HG03064 (cell line): ENCODE data around the gene TMEM101.
"Not testable (repeated sequence)": the region's sequence is repeated elsewhere in the genome, so short reads cannot be mapped to it uniquely, and the experiment has no call there.

Source experiments
- ATAC-seq: cut with Tn5 transposase; IDR thresholded peaks from one replicate; pipeline ENCODE4 v1.9.1; 2021; ENCODE audit warnings: low read depth; ENCODE audit not compliant: unreplicated experiment

Gene TMEM101

DNA sequence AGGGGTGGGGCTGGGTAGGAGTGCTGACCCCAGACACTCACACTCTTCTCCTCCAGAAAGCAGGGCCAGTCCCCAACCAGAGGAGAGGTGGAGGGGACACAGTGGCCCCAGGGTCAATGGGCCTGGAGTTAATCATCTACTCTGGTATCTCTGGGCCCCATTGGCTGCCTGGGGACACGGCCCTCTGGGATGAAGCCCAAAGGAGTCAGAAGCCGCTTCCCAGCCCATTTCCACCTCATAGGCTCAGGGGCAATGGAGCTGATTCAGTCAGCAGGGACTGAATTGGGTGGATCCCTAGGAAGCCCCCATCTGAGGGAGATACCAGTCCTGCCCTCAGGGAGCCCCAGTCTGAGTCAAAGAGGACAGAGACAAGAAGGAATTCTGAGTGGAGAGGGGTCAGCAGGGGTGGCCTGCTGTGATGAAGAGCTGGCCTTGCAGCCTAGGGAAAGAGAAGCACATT lies 13.3 kb downstream of the TMEM101 start:
- ATAC-seq, result no peak

DNA sequence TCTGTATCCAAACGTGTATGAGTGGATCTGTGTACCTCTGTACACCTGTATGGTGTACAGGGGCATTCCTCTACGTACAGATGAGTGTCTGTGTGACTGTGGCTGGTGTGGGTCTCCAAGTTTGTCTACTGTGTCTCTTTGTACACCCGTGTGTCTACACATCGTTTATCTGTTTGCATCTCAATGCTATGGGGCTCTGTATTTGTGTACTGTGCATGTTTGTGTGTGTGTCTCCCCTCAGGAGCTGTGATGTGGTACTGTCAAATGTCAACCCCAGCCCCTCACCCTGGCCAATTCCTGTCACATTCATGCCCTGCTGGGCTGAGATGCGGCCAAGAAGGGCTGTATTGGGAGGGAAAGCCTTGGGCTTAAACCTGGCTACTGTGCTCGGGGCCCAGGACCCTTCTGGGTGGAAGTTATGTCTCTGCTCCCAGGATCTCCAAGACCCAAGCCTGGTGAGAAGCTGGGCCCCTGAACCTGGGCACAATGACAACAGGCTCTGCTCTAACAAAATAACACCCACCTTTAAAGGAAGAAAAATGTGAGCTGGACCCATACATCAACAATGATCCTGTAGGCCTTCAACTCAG lies 13.8 kb downstream of the TMEM101 start:
- no peak for ATAC-seq

DNA sequence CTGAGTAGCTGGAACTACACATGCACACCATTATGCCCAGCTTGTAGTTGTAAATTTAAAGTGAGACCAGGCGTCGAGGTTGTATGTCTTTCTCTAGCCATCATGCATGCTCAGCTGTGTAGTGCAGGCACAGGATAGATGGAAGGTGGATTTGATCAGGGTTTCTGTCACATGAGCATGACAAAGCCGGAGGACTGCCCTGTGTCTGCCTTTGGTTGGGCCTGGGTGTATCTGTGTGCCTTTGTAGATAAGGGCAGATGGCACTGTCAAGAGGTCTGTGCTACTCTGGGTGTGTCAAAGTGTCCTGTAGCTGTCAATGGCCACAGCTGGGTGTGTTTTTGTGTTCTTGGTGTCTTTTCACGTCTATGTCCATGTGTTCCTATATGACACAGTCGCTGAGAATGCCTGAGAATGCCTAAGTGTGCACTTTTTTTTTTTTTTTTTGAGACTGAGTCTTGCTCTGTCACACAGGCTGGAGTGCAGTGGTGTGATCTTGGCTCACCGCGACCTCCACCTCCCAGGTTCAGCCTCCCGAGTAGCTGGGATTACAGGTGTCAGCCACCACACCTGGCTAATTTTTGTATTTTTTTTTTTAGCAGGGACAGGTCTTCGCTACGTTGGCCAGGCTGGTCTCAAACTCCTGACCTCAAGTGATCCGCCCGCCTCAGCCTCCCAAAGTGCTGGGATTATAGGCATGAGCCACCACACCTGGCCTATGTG lies 14.5 kb downstream of the TMEM101 start:
- ATAC-seq, result no peak

DNA sequence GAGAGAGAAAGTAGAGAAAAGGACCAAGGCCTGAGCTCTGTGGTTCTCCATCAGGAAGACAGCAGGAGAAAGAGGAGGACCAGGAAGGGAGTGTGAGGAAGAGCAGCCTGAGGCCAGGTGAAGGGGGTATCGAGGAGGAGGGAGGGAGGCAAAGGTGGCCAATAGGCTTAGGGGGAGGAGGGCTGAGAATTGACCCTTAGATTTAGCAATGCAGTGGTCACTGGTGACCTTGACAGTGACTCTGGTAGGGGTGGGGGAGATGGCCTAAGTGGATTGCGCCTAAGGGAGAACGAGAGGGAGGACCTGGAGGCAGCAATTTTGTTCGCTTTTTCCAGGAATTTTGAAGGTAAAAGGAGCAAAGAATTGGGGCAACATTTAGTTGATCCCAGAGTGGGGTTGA lies 15.7 kb downstream of the TMEM101 start:
- ATAC-seq, result no peak

DNA sequence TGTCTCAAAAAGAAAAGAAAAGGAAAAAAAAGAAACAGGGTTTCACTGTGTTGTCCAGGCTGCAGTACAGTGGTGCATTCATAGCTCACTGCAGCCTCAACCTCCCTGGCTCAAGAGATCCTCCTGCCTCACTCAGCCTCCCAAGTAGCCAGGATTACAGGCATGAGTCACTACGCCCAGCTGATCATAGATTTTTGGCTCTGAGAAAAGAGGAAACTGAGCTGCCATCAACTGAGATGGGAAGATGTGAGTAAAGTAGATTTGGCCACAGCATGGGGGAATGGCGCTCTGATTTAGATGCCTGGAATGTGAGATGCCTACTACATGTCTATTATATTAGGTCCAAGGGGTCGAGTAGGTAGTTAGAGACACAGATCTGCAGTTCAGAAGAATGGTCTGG lies 16.2 kb downstream of the TMEM101 start:
- ATAC-seq, result no peak

DNA sequence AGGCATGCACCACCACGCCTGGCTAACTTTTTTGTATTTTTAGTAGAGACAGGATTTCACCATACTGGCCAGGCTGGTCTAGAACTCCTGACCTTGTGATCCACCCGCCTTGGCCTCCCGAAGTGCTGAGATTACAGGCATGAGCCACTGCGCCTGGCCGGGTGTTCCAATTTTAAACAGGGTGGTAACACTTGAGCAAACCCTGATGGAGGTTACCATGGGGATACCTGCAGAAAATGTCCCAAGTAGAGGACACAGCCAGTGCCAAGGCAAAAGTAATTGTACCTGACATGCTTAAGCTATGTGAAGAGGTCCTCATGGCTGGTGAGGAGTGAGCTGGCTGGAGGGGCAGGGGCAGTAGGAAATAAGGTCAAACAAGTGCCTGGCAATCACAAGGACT lies 17.6 kb downstream of the TMEM101 start:
- ATAC-seq, result not testable (repeated sequence)

DNA sequence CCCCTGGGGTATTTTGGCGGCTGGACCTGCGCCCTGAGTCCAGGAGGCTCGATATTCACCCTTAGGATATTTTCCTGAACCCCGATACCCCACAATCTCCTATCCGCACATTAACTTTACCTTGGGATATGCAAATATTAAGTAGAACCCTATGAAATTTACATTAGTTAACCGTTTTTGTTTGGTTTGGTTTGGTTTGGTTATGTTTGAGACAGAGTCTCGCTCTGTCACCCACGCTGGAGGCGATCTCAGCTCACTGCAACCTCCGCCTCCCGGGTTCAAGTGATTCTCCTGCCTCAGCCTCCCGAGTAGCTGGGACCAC lies 19.7 kb downstream of the TMEM101 start:
- ATAC-seq, result no peak

DNA sequence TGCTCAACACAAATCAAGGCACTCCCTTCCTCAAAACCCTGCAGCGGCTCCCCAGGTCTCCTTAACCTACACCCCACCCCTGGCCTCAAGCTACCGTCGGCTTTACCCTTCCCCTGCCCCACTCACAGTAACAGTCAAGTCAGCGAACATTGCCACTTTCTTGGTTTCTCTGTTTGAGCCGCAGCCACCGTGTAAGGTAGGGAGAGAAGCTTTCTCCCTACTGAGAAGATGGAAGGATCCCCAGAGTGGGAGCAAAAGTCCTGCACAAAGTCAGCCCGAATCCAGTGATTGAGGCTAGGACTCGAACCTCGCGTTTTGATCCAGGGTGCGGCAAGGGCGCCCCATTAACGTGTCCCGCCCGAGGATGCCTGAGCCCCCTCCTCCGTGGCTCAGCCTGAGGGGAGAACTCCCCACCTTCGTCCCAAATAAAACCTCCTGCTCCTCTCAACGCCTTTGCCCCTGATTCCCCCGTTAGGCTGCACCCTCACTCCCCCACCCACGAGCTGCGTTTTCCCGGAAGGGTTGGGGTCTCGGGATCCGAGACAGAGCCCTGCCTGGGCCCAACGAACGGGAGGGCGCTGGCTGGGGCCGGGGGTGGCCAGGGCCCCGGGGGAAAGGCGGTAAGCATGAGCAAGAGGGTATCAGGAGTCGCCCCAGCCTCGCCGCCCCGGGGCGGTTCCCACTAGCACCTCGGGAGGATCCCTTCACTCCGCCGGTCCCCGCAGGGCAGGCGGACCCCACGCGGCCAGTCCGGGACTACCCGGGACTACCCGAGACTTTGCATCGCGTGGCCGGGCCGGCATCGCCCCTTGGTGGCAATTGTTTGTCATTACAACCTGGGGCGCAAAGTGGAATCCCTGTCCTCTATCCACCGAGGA lies 20.3 kb downstream of the TMEM101 start:
- ATAC-seq, result no peak

DNA sequence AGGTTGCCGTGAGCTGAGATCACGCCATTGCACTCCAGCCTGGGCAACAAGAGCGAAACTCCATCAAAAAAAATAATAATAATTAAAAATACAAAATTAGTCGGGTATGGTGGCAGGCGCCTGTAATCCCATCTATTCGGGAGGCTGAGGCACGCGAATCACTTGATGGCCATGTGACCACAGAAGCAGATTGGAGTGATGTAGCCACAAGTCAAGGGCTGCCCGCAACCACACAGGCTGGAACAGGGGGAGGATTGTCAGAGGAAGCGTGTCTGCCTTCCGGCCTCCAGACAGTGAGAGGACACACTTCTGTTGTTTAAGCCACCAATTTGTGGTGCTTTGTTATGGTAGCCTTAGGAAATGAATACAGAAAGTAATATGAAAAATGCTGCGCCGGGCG lies 22.1 kb downstream of the TMEM101 start:
- no peak for ATAC-seq

DNA sequence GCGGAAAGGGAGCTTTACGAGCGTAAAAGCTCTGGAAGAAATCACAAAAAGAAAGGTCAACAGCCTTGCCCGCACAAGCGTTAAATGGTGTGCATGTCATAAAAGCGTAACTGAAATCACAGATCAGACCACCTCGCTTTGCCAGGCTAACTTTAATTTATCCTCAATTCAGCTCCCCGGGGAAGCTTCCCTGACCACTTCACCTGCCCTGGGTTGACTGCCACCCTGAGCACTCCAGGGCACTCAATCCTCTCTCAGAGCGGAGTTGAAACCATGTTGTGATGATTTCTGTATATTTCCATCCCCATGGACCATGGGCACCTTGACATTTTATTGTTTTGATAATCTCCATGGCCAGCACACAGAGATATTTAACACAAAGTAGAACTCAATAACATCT lies 26.5 kb downstream of the TMEM101 start:
- ATAC-seq, result no peak

DNA sequence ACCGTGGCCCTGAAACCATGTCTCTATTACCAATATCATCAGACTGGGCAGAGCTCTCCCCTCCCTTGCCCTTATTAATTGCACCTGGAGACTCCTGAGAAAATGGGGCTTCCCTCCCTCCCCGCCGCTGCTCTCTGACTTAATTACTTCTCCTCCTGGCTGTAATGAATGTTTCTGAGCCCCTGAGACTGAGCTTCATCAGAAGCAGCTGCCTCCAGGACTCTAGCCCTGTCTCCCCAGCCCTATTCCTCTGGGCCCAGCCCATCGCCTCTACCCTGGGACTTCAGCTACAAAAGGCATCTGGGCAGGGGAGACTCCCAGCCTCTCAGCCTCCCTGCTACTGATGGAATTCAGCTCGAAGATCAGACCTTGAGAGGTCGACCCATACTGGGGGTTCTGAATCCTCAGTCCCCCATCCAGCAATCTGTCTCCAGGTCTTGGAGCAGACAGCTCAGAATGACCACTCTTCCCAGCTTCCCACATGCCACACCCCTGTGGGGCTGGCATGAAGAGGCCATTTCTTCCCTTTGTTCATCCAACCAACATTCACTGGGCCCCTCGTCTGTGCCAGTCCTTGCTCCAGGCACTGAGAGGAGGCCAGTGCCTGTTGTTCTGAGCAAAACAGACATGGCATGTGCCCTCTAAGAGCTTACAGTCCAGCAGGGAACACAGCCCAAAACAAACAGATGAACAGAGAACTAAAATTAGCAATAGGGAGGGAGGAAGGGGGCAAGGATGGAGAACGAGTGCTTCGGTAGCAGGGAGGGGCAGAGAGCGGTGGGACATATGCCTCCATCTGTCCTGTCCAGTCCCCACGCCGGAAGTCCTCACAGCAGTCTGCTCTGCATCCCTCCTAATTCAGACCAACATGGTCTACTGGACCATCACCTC lies 27.4 kb downstream of the TMEM101 start:
- no peak for ATAC-seq

DNA sequence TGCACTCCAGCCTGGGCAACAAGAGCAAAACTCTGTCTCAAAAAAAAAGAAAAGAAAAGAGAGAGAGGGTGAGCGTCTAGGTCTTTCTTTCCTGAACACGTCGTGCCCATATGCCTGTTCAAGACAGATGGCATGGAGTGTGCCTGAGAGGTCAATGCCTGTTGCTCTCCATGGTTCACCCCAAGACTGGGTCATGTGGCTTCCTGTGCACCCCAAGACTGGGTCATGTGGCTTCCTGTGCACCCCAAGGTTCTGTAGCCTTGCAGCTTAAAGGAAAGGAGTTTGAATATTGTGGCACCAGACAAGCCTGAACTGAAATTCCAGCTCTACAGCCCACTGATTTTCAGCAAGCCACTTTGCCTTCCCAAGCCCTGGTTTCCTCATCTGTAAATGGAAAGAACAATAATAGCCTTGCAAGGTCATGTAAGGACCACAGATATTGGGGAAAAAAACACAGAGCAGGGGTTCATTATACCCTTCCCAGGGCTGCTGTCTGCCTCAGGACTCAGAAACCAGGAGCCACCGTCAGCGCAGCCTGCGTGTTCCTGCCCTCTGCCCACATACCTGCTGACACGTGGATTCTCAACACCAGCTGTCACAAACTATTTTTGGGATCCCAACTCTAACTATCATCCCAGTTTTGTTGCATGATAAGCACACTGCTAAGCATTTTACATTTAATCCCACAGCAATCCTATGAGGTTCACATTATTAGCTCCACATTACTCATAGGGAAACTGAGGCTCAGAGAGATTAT lies 28.4 kb downstream of the TMEM101 start:
- ATAC-seq, result no peak

DNA sequence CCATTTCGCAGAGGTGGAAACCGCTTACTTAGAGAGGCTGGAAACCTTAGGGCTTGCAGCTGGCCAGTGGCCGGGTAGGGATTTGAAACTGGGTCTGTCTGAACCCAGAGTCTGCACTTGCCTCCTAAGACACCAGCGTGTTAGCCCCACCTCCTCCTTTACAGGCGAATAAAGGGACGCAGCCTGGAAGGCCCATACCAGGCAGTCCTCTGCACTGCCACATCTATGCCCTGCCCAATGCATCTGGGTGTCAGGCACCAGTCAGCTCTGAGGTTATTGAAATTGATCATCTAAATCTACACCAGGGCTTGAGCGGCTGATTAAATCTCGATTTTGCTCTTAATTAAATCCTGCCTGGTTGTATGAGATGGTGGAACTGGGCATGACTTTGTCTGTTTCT lies 30.2 kb downstream of the TMEM101 start:
- ATAC-seq, result no peak

DNA sequence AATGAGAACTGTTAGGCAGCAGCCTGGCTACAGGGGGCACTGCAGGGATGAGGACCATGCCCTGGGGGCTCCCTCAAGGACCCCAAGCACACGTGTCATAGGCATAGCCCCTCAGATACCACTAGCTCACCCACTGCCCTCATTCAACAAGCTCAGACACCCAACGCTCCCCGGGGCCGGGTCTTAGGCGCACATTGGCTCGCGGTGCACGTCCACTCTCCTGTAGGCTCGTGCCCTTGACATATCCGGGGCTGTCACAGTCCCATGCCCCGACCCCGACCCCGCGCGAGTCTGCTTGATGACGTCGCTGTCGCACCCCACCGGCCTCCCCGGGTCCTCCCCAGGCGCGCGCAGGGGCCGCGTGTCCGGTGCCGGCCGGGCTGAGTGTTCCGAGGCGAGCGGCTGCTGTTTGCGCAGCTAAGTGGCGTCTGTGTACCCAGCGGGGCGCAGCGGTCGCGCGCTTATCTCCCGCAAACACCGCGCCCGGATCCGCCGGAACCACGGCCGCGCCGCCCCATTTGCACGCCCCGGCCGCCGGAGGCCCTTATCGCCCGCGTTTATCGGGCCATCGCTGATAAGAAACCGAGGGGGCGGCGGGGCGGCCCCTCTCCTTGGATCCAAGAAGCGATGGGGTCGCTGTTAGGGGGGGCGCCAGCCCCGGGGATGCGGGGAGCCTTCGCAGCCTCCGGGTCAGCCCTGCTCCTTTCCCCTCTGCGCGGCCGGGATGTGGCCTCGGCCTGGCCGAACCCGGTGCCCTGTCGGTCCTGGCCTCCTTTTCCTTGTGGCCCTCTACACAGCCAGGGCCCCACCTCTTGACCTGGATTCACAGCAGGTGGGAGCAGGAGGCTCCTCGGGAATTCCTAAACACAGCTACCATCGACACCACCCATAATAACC lies 31.0 kb downstream of the TMEM101 start:
- no peak for ATAC-seq

DNA sequence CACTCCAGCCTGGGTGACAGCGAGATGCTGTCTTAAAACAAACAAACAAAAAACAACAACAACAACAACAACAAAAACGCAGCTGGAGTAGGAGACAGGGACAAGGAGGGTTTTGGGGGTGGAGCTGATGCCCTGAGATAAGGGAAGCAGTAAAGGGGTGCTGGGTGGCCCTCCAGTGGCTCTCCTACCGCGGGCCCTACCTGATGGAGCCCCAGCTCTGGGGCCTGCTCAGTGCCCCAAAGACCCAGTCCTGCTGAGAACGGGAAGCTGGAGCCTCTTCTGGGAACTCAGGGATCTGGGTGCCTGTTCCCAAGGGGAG lies 31.6 kb downstream of the TMEM101 start:
- no peak for ATAC-seq

DNA sequence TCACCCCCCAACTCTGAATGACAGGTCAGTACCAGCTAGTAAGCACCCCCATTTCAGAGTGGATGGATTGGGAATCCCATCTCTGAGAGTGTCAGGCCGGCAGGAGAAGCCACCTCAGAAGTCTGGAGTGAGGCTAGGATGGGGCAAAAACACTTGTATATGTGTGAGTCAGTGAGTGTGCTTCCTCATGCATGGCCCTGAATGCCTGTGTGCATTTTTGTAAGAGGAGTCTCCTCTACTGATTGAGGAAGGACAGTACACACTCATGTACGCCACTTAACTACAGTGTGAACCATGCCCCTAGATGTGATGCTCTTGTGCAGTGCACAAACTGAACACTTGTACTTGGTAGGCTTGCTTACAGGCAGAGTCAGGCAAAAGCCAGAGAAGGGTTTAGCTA lies 32.6 kb downstream of the TMEM101 start:
- ATAC-seq, result no peak

DNA sequence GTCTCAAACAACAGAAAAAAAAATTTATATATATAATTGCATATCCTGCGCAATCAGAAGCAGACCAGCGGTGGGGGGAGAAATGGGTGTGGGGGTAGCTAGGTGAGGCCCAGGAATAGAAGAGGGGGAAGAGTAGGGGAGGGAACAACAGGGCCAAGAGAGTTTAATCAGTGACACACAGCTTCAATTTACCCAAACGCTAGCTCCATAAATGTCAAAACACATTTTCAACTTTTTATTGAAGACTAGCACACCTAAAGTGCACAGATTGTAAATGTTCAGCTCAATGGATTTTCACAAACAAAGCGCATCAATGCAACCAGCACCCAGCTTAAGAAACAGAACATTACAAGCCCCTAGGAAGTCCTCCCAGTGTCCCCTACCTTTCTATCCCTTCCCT lies 35.1 kb downstream of the TMEM101 start:
- ATAC-seq, result no peak

DNA sequence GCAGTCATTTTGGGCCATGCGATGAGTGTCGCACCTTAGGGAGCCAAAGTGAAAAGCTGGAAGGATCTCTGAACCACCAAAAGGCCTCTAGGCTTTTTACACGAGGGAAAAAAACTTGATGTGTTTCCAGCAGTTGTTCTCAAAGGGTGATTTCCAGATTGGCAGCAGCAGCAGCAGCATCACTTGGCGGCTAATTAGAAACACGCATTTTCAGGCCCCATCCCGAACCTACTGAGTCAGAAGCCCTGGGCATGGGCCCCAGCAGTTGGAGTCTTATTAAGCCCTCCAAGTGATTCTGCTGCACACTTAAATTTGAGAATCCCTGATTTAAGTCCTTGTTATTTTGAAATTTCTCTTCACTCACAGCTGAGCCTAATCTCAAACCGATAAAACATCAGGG lies 35.8 kb downstream of the TMEM101 start:
- no peak for ATAC-seq

DNA sequence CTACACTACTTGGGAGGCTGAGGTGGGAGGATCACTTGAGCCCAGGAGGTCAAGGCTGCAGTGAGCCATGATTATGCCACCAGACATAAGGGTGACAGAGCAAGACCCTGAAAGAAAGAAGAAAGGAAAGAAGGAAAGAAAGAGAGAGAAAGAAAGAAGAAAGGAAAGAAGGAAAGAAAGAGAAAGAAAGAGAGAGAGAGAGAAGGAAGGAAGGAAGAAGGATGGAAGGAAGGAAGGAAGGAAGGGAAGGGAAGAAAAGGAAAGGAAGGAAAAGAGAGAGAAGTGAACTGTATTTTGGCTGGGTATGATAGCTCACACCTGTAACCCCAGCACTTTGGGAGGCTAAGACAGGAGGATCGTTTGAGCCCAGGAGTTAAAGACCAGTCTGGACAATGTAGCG lies 36.7 kb downstream of the TMEM101 start:
- ATAC-seq, result no peak
